ENCODE results near the gene KCNIP4.

The KCNIP4 gene

DNA sequence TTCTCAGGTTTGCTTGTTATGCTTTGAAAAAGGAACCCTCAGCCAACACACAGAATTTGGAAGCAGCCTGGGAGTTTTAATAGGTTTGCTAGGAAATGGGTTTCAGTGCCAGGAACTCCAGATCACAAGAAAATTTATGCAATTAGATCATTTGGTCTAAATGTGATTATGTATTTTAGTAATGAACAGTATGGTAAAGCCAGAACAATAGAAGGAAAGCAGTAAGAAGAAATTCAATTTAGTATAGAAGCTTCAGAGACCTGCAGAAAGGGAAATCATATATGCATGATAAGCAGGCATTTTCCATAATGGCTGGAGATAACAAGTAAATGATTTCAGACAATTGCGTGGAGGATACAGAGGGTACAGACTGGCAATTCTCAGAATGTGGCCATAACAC is 184.7 kb downstream of the KCNIP4 start:
- DNase-seq (ENCODE audit: low spot score) = no peak

DNA sequence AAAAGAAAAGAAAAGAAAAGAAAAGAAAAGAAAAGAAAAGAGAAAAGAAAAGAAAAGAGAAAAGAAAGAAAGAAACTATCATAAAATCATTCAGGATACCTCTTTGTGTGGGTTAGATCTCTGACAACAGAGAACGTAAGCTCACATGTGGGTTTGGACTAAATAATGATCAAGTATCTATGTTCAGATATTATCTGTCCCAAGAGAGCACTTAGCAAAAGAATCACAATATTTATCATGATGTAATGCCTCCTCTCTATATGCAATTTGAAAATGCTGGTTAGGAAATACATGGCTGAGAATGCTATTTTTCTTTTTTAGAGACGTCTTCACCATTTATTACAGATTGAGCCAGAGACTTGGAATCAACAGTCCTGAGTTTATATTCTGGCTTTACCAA is 191.3 kb downstream of the KCNIP4 start:
- no peak for DNase-seq (ENCODE audit: low spot score)

GRCh38 chr4:21753084-21753760 is 195.3 kb downstream of the KCNIP4 start:
- no peak for DNase-seq (ENCODE audit: low spot score)

- DNase-seq (ENCODE audit: low spot score) = no peak
Measured at GRCh38 chr4:21752616-21753015, 196.0 kb downstream of the KCNIP4 start.

DNA sequence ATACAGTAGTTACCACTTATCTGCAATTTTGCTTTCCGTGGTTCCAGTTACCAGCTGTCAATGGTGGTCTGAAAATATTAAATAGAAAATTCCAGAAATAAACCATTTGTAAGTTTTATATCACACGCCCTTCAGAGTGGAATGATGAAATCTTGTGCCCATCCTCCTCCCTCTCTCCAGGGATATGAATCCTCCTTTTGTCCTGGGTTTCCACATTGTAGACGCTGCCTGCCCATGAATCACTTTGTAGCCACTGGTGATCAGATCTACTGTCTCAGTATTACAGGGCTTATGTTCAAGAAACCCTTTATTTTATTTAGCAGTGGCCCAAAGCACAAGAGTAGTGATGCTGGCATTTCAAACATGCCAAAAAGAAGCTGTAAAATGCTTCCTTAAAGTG is 198.6 kb downstream of the KCNIP4 start:
- no peak for DNase-seq (ENCODE audit: low spot score)

DNA sequence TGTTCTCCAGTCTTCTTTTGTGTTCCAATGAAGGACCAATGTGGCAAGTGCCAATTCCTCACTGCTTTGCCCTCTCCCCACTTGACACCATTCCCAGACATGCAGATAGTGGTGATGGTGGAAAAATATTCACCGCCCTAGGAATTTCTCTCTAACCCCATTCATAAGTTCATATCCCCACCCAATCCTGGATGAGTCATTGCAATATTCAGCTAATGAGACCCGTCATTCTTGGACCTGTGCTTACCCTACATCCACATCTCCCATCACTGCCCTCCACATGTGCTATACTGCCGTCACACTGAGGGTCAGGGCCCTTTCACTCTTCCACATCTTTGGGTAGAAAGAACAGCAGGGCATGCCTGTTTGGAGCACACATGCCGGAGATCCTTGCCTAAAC is 199.2 kb downstream of the KCNIP4 start:
- DNase-seq (ENCODE audit: low spot score) = no peak

DNA sequence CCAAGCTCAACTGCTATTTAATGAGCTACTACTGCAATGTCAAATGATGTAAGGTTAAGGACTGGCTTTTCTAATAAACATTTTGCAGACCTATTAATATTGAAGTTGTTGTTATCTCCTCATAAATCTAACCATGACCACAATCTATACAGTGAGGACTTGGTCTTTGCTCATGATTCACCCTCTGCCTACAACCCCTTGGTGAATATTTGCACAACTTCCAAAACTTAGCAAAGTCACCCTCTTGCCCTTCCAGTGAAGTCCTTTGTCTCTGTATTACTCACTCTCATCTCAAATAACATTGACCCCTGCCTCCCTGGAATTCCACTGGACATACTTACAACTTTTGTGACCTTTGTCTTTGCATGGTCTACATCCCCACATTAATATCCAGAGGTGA is 204.5 kb downstream of the KCNIP4 start:
- DNase-seq (ENCODE audit: low spot score) = no peak

DNA sequence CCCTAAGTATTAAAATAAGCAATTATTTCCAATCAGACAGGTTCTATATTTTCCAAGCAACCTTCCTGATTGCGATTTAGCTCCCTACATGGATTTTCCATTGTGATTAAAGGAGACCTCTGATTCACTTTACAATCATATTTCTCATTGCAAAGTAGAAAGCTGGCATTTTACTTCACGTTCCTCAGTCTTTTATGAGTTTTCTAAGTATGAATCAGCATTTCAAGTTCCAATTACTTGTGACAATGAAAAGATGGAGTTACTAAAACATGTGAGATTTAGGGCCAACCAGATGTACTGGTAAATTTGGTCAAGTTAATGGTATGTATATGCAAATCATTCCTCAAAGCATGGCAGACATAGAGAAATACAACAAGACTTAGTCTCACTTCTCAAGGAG is 206.2 kb downstream of the KCNIP4 start:
- DNase-seq (ENCODE audit: low spot score) = no peak

GRCh38 chr4:21738821-21739220 is 209.8 kb downstream of the KCNIP4 start:
- DNase-seq (ENCODE audit: low spot score) = no peak

- no peak for DNase-seq (ENCODE audit: low spot score)
Measured at GRCh38 chr4:21735866-21736265, 212.7 kb downstream of the KCNIP4 start.

GRCh38 chr4:21733894-21734630 is 214.5 kb downstream of the KCNIP4 start:
- no peak for DNase-seq (ENCODE audit: low spot score)

GRCh38 chr4:21728304-21728703 is 220.3 kb downstream of the KCNIP4 start:
- DNase-seq (ENCODE audit: low spot score) = no peak

GRCh38 chr4:21726255-21726815 is 222.2 kb downstream of the KCNIP4 start:
- no peak for DNase-seq (ENCODE audit: low spot score)

- DNase-seq (ENCODE audit: low spot score) = no peak
Measured at GRCh38 chr4:21722157-21722839, 226.3 kb downstream of the KCNIP4 start.

- no peak for DNase-seq (ENCODE audit: low spot score)
Measured at GRCh38 chr4:21716531-21716930, 232.0 kb downstream of the KCNIP4 start.

- DNase-seq (ENCODE audit: low spot score) = no peak
Measured at GRCh38 chr4:21710179-21710835, 238.3 kb downstream of the KCNIP4 start.

DNA sequence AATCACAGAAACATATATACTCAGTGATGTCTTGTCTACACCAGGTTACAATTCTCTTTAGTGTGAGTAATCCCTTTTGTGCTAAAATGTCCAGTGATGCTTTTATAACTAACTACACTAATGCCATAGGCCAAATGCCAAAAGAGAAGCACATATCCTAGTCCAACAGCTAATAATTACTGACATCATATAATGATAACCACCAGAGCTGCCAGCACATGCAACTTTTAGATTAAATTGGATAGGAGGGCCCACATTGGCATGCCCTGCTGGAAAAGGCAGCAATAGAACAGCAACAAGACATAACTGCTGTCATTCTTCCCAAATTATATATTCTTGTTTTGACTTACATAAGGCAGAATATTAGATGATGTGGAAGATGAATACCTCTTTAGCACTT is 238.8 kb downstream of the KCNIP4 start:
- DNase-seq (ENCODE audit: low spot score) = no peak

- DNase-seq (ENCODE audit: low spot score) = no peak
Measured at GRCh38 chr4:21709031-21709430, 239.5 kb downstream of the KCNIP4 start.

GRCh38 chr4:21699446-21699845 is 249.1 kb downstream of the KCNIP4 start:
- DNase-seq (ENCODE audit: low spot score) = no peak

DNA sequence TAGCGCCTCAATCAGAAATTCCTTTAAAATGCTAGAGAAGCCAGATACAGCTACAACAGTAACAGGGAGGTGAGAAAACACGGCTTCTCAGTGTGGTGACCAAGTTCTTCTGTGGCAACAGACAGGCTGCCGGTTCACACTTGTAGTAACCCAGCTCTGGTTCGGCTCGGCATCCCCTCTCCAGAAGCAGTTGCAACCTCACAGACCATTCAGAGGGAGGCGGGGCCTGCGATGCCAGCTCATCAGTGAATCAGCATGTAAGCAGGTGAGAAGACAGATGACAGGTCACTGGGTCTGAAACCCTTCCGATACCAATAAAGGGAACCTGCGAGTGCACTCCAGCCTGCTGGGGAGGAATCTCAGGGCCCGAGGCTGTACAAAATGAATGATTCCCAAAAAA is 251.0 kb downstream of the KCNIP4 start:
- no peak for DNase-seq (ENCODE audit: low spot score)

- DNase-seq (ENCODE audit: low spot score) = no peak
Measured at GRCh38 chr4:21695141-21695540, 253.4 kb downstream of the KCNIP4 start.

DNA sequence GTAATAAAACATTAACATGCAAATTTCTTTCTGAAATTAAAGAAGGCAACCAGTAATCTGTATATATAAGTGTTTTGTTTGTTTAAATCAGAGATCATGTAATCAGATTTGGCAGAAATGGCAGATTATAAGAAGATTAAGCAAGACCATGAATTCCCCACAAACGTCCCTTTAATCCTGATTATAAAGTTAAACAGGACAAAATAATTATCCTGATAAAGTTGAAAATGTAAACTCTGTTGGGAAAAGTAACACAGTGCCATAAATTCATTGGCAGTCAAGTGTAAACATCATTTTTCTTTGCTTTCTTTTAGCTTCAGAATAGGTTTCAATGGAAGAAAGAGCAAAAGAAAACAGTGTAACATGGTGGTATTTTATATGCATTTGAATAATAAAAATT is 256.3 kb downstream of the KCNIP4 start:
- DNase-seq (ENCODE audit: low spot score) = no peak
